Muscle layer of duodenum (tissue), 2 donors: ENCODE measurements around the gene POF1B.
"Not testable (repeated sequence)": the region's sequence is repeated elsewhere in the genome, so short reads cannot be mapped to it uniquely, and the experiment has no call there.

Source experiments
- H3K27ac ChIP-seq: one replicate; pipeline ENCODE4 v1.7.0; 2013; ENCODE audit warnings: mild to moderate bottlenecking, low read length
- H3K27me3 ChIP-seq: one replicate; pipeline ENCODE4 v1.7.0; 2013; ENCODE audit warnings: low read depth, mild to moderate bottlenecking, control low read depth, low read length
- H3K36me3 ChIP-seq, 2 donors: one replicate each; pipeline ENCODE4 v1.7.0; 2013; ENCODE audit warnings: low read length in 2 of 2, control low read depth in 1 of 2, mild to moderate bottlenecking in 1 of 2; ENCODE audit not compliant: insufficient read depth in 2 of 2, control insufficient read depth in 1 of 2
- H3K4me1 ChIP-seq, 2 donors: one replicate each; pipeline ENCODE4 v1.7.0; 2013; ENCODE audit warnings: low read length in 2 of 2, mild to moderate bottlenecking in 2 of 2, control low read depth in 1 of 2, moderate library complexity in 1 of 2; ENCODE audit not compliant: insufficient read depth in 2 of 2, control insufficient read depth in 1 of 2
- H3K4me3 ChIP-seq, 2 donors: one replicate each; pipeline ENCODE4 v1.7.0; 2013; ENCODE audit warnings: low read length in 2 of 2, low read depth in 1 of 2, mild to moderate bottlenecking in 1 of 2
- H3K9me3 ChIP-seq, 2 donors: one replicate each; pipeline ENCODE4 v1.7.0; 2013; ENCODE audit warnings: low read length in 2 of 2, control low read depth in 1 of 2, mild to moderate bottlenecking in 1 of 2; ENCODE audit not compliant: control insufficient read depth in 1 of 2
- donor health status: healthy.

The POF1B gene

GRCh38 chrX:85327060-85327333, 52.5 kb downstream of the POF1B start:
- Histone ChIP-seq H3K9me3 (no peaks in the 10 kb centered on the region), H3K36me3 (no peaks in the 10 kb centered on the region), H3K27me3 (no peaks in the 10 kb centered on the region), H3K4me1 (no peaks in the 10 kb centered on the region), H3K27ac (no peak overlapping the region), H3K4me3 (no peak overlapping the region)

DNA sequence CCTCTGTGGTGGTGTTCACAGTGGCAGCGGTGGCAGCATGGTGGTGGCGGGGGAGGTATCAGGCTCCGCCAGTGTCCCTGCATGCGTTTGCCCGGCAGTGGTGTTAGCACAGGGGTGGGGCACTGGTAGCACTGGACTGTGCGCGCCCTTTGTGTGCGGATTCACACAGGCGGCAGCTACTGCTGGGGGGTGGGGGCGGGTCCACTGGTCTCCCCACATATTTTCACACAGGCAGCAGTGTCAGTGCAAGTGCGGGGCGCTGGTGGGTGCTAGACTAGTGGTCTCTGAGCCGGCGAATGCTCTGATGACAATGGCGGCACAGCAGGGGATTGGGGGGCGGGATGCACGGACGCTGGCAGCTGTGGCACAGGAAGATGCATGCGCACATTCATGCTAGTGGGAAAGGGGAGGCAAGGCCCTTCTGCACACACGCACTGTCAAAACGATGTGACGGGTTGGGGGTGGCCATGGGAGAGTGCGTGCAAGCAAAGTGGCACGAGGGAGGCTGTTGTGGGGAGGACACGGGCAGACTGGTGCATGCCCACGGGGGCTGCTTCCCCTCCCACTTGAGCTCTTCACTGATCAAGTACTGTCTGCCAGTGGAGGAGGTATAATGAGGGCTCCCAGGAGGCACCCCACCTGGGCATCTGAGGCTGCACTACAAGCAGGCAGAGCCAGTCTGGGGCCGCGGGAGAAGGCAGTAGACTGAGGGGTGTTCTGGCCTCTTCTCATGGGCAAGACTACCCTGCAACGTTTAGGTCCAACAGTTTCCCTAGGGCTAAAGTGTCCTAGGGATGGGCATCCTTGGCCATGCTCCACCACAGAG, 53.0 kb downstream of the POF1B start:
- Histone ChIP-seq H3K36me3 (no peaks in the 10 kb centered on the region), H3K4me3 (no peak overlapping the region), H3K27ac (no peak overlapping the region), H3K4me1 (no peaks in the 10 kb centered on the region), H3K9me3 (no peaks in the 10 kb centered on the region), H3K27me3 (no peaks in the 10 kb centered on the region)

GRCh38 chrX:85311348-85311747, 68.1 kb downstream of the POF1B start:
- H3K4me3 ChIP-seq, H3K4me1 ChIP-seq, H3K27me3 ChIP-seq, H3K27ac ChIP-seq, H3K36me3 ChIP-seq, H3K9me3 ChIP-seq: not testable (repeated sequence)

- no peak overlapping the region for H3K4me3 ChIP-seq
- no peaks in the 10 kb centered on the region for H3K4me1 ChIP-seq
- H3K9me3 ChIP-seq: no peaks in the 10 kb centered on the region
- no peak overlapping the region for H3K27ac ChIP-seq
- H3K36me3 ChIP-seq: no peaks in the 10 kb centered on the region
- no peaks in the 10 kb centered on the region for H3K27me3 ChIP-seq
Observed at GRCh38 chrX:85309717-85310116, 69.7 kb downstream of the POF1B start.

DNA sequence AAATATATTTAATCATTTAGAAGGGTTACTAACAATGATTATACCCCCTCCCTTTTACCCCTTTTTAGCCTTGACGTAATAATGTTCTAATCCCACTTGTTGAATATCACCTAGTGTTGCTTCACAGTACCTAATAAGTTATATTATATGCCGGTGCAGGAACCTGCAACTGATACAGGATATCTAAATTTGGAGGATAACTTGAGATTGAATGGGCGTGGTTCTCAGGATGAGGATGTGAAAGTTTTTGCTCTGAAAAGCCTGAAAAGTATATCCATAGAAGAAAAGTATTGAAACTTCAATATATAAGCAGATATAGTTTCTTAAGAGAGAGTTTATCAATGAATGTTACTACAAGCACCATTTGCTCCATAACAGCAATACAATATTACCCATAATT, 75.9 kb downstream of the POF1B start:
- no peaks in the 10 kb centered on the region for H3K27me3 ChIP-seq
- H3K4me3 ChIP-seq: no peak overlapping the region
- no peaks in the 10 kb centered on the region for H3K4me1 ChIP-seq
- H3K27ac ChIP-seq: no peak overlapping the region
- H3K36me3 ChIP-seq: no peaks in the 10 kb centered on the region
- no peaks in the 10 kb centered on the region for H3K9me3 ChIP-seq

GRCh38 chrX:85288992-85289723, 90.3 kb downstream of the POF1B start:
- Histone ChIP-seq H3K27me3 (no peaks in the 10 kb centered on the region), H3K4me1 (no peaks in the 10 kb centered on the region), H3K27ac (no peak overlapping the region), H3K9me3 (peaks cover 0 to 2% of the 10 kb centered on the region in 2 donors), H3K4me3 (no peak overlapping the region), H3K36me3 (no peaks in the 10 kb centered on the region)

- not testable (repeated sequence) for H3K4me3 ChIP-seq, H3K4me1 ChIP-seq, H3K9me3 ChIP-seq, H3K27ac ChIP-seq, H3K36me3 ChIP-seq, H3K27me3 ChIP-seq
Observed at GRCh38 chrX:85285286-85285685, 94.2 kb downstream of the POF1B start.

DNA sequence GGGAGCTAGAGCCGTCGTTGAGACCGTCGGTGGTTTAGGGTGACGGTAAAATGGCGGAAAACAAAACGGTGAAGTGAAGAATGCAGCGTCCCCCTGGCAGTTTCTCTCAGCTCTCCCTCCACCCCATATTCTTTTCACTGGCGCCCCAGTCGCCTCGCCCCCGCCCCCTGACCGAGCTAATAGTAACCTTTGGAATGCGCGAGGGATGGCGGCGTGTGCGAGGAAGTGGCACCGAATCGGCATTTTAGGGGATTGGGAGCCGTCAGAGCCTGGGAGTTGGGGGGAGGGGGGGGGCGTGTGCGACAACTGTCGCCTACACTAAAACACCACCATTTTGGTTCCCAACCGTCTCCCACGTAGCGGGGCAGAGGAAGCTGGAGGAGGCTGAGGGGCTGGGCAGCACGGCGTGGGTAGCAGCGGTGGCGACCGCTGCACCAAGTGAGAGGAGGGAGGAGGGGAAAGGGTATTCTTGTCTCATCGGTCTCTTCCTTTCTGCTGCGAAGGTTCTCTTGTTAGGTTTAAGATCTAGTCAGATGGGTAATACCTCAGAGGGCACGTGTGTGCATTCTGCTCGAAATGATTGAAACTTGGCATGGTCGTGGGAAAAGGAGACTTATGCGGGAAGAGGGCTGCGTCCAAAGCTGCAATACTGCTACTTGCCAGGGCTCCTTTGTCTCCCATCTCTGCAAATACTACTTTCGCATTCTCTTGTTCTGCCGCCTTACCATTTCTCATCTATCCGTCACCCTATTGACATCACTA, 134.8 kb downstream of the POF1B start:
- no peak overlapping the region for H3K27ac ChIP-seq
- no peaks in the 10 kb centered on the region for H3K9me3 ChIP-seq
- H3K4me1 ChIP-seq: peaks cover 0 to 3% of the 10 kb centered on the region in 2 donors
- no peaks in the 10 kb centered on the region for H3K27me3 ChIP-seq
- peak overlapping the region; percentile 74 to 76 for H3K4me3 ChIP-seq
- no peaks in the 10 kb centered on the region for H3K36me3 ChIP-seq

- no peaks in the 10 kb centered on the region for H3K36me3 ChIP-seq
- H3K27ac ChIP-seq: no peak within 1 kb of the TSS
- peaks cover 0 to 3% of the 10 kb centered on the region in 2 donors for H3K4me1 ChIP-seq
- H3K27me3 ChIP-seq: no peaks in the 10 kb centered on the region
- H3K9me3 ChIP-seq: no peaks in the 10 kb centered on the region
- peak within 1 kb of the TSS; percentile 74 to 76 for H3K4me3 ChIP-seq
Observed at GRCh38 chrX:85243761-85244449, 135.6 kb downstream of the POF1B start, which contains the start of the genes SATL1 and ZNF711. TSS of gene SATL1 (minus strand) at chrX:85243779. CDS start at chrX:85108968, 134,811 bp downstream. TSS of gene ZNF711 (plus strand) at chrX:85243991. CDS start at chrX:85247573, 3,582 bp downstream.

DNA sequence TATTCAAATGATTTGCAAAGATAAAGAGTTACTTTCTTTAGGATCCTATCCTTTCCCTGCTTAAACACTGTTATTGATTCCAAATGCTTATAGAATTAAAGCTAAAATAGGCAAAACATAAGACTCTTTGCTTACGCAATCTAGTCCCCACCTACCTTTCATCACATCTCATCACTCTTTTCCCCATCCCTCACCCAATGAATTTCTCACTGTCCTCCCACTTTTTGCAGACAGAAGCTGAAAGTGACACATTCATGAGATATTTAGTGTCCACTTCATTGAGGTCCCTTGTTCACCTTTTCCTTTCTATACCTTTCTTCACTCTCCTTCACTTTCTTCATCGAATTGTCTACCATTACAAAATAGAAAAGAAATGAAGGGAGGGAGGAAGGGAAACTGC, 136.3 kb downstream of the POF1B start:
- Histone ChIP-seq H3K27ac (no peak overlapping the region), H3K9me3 (no peaks in the 10 kb centered on the region), H3K36me3 (no peaks in the 10 kb centered on the region), H3K27me3 (no peaks in the 10 kb centered on the region), H3K4me1 (peaks cover 0 to 3% of the 10 kb centered on the region in 2 donors), H3K4me3 (peak overlapping the region in 1 of 2 donors; percentile 76)
